H1 (cell line): ENCODE data around the gene BARHL1. TPM values are rescaled to one million over a fixed set of nuclear protein-coding genes. Genes with fewer than 3 reads are reported as not detected.

ENCODE experiments used
- ASH2L ChIP-seq: fragments of 200-600, 300-600 bp; sonication (generic); IDR thresholded peaks from one replicate; pipeline ENCODE4 v1.7.1; 2017; ENCODE audit warnings: low read length
- CHD1 ChIP-seq: IDR thresholded peaks from 2 replicates; pipeline ENCODE4 v1.6.1; 2012; ENCODE audit warnings: low read depth, low read length, improper control_type of control experiment
- RFX5 ChIP-seq: IDR thresholded peaks from 2 replicates; pipeline ENCODE4 v1.6.1; 2011; ENCODE audit warnings: low read depth, low read length, improper control_type of control experiment, borderline replicate concordance
- TAF1 ChIP-seq: IDR thresholded peaks from 2 replicates; pipeline ENCODE4 v1.6.1; 2011; ENCODE audit warnings: mild to moderate bottlenecking, low read depth, low read length
- polyA plus RNA-seq, 7 experiments: library from polyadenylated mRNA; depleted of rRNA in 3 of 7; stranded (reverse) in 5 of 7; unstranded in 2 of 7; fragments of >200 nt in 5 of 7; fragments of 200-250 nt in 2 of 7; gene quantifications; 1 replicate in 5 of 7; 2 replicates in 1 of 7; 4 replicates in 1 of 7; pipeline versions ENCODE4 v1.2.1 to v1.2.3, GENCODE V29; 2011 to 2013; ENCODE audit warnings: missing spikeins in 2 of 7, mixed read lengths in 2 of 7
- total RNA-seq: library from RNA; stranded (reverse); fragmentation: NEBNext Ultra II Directional; extraction: Animal tissue kit (Norgen Biotek cat#: 25700); gene quantifications from 2 replicates; pipeline ENCODE4 v1.2.1, GENCODE V29; 2021
- TF ChIP-seq, protein P1 (sequence below): IDR thresholded peaks from 2 replicates; pipeline ENCODE4 v1.6.1; 2012; ENCODE audit warnings: low read length, inconsistent platforms
- TF ChIP-seq, protein P2 (sequence below), 3 experiments: IDR thresholded peaks; 1 replicate in 2 of 3; 2 replicates in 1 of 3; pipeline versions ENCODE4 v1.5.1 to v1.6.1; 2011; ENCODE audit warnings: low read length in 3 of 3, mild to moderate bottlenecking in 3 of 3, inconsistent platforms in 2 of 3, low read depth in 1 of 3, moderate library complexity in 1 of 3; ENCODE audit not compliant: insufficient read depth in 1 of 3; ENCODE audit errors: control extremely low read depth in 1 of 3

Gene BARHL1
- total and polyA plus RNA-seq, 2 of the 8 experiments (the other 6 are each of a cell fraction or from before 2014, with no cell fraction given): not detected

DNA sequence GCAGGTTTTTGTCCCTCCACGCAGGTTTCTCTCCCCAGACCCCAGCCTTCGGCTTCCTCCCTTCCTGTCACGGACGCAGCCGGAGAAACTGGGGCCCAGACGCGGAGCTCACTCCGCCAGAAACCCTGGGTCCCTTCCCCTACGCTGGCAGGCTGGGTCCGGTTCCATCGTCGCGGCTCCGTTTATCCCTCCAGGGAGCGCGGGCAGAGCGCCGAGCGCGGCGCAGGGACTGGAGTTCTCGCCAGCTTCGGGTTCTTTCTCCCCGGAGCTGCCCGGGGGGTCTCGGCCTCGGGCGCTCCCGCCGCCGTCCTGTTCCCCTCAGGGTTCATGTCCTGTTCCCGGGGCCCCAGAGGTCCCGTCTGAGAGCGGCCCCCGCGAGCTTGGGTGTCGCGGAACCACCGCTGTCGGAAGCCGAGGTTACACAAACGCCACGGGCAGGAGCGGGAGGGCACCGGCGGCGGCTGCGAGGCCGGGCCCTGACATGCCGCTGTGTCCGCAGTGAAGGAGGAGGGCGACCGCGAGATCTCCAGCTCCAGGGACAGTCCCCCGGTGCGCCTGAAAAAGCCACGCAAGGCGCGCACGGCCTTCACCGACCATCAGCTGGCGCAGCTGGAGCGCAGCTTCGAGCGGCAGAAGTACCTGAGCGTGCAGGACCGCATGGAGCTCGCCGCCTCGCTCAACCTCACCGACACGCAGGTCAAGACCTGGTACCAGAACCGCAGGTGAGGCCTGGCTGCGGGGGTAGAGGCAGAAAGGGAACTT, 4.6 kb downstream of the BARHL1 start (continued):
- TF ChIP-seq ASH2L: no peak
- TF ChIP-seq, protein P1, sequence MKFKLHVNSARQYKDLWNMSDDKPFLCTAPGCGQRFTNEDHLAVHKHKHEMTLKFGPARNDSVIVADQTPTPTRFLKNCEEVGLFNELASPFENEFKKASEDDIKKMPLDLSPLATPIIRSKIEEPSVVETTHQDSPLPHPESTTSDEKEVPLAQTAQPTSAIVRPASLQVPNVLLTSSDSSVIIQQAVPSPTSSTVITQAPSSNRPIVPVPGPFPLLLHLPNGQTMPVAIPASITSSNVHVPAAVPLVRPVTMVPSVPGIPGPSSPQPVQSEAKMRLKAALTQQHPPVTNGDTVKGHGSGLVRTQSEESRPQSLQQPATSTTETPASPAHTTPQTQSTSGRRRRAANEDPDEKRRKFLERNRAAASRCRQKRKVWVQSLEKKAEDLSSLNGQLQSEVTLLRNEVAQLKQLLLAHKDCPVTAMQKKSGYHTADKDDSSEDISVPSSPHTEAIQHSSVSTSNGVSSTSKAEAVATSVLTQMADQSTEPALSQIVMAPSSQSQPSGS: no peak
- no peak for TF ChIP-seq TAF1
- TF ChIP-seq RFX5: no peak
- no peak for TF ChIP-seq CHD1
- TF ChIP-seq, protein P2, sequence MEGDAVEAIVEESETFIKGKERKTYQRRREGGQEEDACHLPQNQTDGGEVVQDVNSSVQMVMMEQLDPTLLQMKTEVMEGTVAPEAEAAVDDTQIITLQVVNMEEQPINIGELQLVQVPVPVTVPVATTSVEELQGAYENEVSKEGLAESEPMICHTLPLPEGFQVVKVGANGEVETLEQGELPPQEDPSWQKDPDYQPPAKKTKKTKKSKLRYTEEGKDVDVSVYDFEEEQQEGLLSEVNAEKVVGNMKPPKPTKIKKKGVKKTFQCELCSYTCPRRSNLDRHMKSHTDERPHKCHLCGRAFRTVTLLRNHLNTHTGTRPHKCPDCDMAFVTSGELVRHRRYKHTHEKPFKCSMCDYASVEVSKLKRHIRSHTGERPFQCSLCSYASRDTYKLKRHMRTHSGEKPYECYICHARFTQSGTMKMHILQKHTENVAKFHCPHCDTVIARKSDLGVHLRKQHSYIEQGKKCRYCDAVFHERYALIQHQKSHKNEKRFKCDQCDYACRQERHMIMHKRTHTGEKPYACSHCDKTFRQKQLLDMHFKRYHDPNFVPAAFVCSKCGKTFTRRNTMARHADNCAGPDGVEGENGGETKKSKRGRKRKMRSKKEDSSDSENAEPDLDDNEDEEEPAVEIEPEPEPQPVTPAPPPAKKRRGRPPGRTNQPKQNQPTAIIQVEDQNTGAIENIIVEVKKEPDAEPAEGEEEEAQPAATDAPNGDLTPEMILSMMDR (IDR thresholded peaks at IDR 0.05; ENCODE audit: control extremely low read depth in 1 of 3, insufficient read depth in 1 of 3, low read depth in 1 of 3, low read length in 3 of 3): no peak
